ENCODE results near the gene GALNT18. TPM values are rescaled to one million over a fixed set of nuclear protein-coding genes. Genes with fewer than 3 reads are reported as not detected.

Gene GALNT18
- polyA plus RNA-seq, 1 donor from 2014 or later, result 7.6 TPM

GRCh38 chr11:11657218-11657955 is 35.6 kb upstream of the GALNT18 start:
- H3K9me2 ChIP-seq (ENCODE audit: insufficient read depth, low read length), result no peaks in the 10 kb centered on the region
- H2AFZ ChIP-seq (ENCODE audit: low read depth, low read length), result no peak overlapping the region
- no peaks in the 10 kb centered on the region for H4K20me1 ChIP-seq (ENCODE audit: insufficient read depth)
- no peak overlapping the region for H3K9ac ChIP-seq (ENCODE audit: low read length)
- no peaks in the 10 kb centered on the region for H3K27me3 ChIP-seq (ENCODE audit: insufficient read depth, low read depth, low read length)
- H3K4me2 ChIP-seq (ENCODE audit: low read length), result no peak overlapping the region
- H3K4me3 ChIP-seq (ENCODE audit: low read length), result no peak overlapping the region
- no peak overlapping the region for H3K27ac ChIP-seq (ENCODE audit: low read length)
- no peaks in the 10 kb centered on the region for H3K36me3 ChIP-seq (ENCODE audit: insufficient read depth, low read length)
- no peaks in the 10 kb centered on the region for H3K9me3 ChIP-seq (ENCODE audit: low read length)
- no peaks in the 10 kb centered on the region for H3F3A ChIP-seq (ENCODE audit: insufficient read depth, low read length, poor library complexity, severe bottlenecking)
- no peaks in the 10 kb centered on the region for H3K79me2 ChIP-seq (replicated peaks; ENCODE audit: insufficient read depth, low read length)
- TF ChIP-seq CTCF (IDR thresholded peaks at IDR 0.05; ENCODE audit: poor library complexity, severe bottlenecking), result no peak
- TF ChIP-seq POLR2AphosphoS5 (IDR thresholded peaks at IDR 0.05), result no peak
- TF ChIP-seq MXI1 (conservative IDR thresholded peaks at IDR 0.05; ENCODE audit: poor library complexity, severe bottlenecking), result no peak
- TF ChIP-seq EZH2 (IDR thresholded peaks at IDR 0.05; ENCODE audit: borderline replicate concordance, insufficient read depth, low read length, poor library complexity, severe bottlenecking), result no peak
- no peak for TF ChIP-seq RAD21 (conservative IDR thresholded peaks at IDR 0.05)
- TF ChIP-seq SMC3 (conservative IDR thresholded peaks at IDR 0.05; ENCODE audit: poor library complexity), result no peak
- TF ChIP-seq EP300 (conservative IDR thresholded peaks at IDR 0.05; ENCODE audit: poor library complexity, severe bottlenecking), result no peak
- TF ChIP-seq TAF1 (IDR thresholded peaks at IDR 0.05; ENCODE audit: low read depth), result no peak
- no peak for TF ChIP-seq REST (IDR thresholded peaks at IDR 0.05; ENCODE audit: borderline replicate concordance)

GRCh38 chr11:11641581-11641980 is 19.8 kb upstream of the GALNT18 start:
- Histone ChIP-seq H2AFZ (ENCODE audit: low read depth, low read length) (no peak overlapping the region), H3F3A (ENCODE audit: insufficient read depth, low read length, poor library complexity, severe bottlenecking) (no peaks in the 10 kb centered on the region), H3K9ac (ENCODE audit: low read length) (no peak overlapping the region), H3K36me3 (ENCODE audit: insufficient read depth, low read length) (no peaks in the 10 kb centered on the region), H3K4me3 (ENCODE audit: low read length) (no peak overlapping the region), H4K20me1 (ENCODE audit: insufficient read depth) (no peaks in the 10 kb centered on the region), H3K9me2 (ENCODE audit: insufficient read depth, low read length) (no peaks in the 10 kb centered on the region), H3K27ac (ENCODE audit: low read length) (no peak overlapping the region), H3K27me3 (ENCODE audit: insufficient read depth, low read depth, low read length) (no peaks in the 10 kb centered on the region), H3K79me2 (replicated peaks; ENCODE audit: insufficient read depth, low read length) (no peaks in the 10 kb centered on the region), H3K4me2 (ENCODE audit: low read length) (no peak overlapping the region), H3K9me3 (ENCODE audit: low read length) (no peaks in the 10 kb centered on the region)
- TF ChIP-seq MXI1 (conservative IDR thresholded peaks at IDR 0.05; ENCODE audit: poor library complexity, severe bottlenecking), result no peak
- no peak for TF ChIP-seq EP300 (conservative IDR thresholded peaks at IDR 0.05; ENCODE audit: poor library complexity, severe bottlenecking)
- no peak for TF ChIP-seq RAD21 (conservative IDR thresholded peaks at IDR 0.05)
- TF ChIP-seq REST (IDR thresholded peaks at IDR 0.05; ENCODE audit: borderline replicate concordance), result no peak
- no peak for TF ChIP-seq SMC3 (conservative IDR thresholded peaks at IDR 0.05; ENCODE audit: poor library complexity)
- no peak for TF ChIP-seq EZH2 (IDR thresholded peaks at IDR 0.05; ENCODE audit: borderline replicate concordance, insufficient read depth, low read length, poor library complexity, severe bottlenecking)
- no peak for TF ChIP-seq CTCF (IDR thresholded peaks at IDR 0.05; ENCODE audit: poor library complexity, severe bottlenecking)
- no peak for TF ChIP-seq POLR2AphosphoS5 (IDR thresholded peaks at IDR 0.05)

All from neural cell (in vitro differentiated cells).